Measurements from ENCODE around the gene LSM7.

LSM7 gene

GRCh38 chr19:2336528-2337328, 8.3 kb upstream of the LSM7 start:
- peaks cover 5% of the 10 kb centered on the region for H3K9me3 Mint-ChIP-seq
- H3K4me3 Mint-ChIP-seq = no peak overlapping the region
- H3K36me3 Mint-ChIP-seq (ENCODE audit: low read depth) = peaks cover 12% of the 10 kb centered on the region
- H3K4me1 Mint-ChIP-seq (ENCODE audit: low read depth) = peaks cover 9% of the 10 kb centered on the region
- H3K27ac Mint-ChIP-seq = no peak overlapping the region
- no peaks in the 10 kb centered on the region for H3K27me3 Mint-ChIP-seq (ENCODE audit: low read depth)

GRCh38 chr19:2335848-2336247, 7.5 kb upstream of the LSM7 start:
- Mint-ChIP-seq H3K27me3 (ENCODE audit: low read depth) (no peaks in the 10 kb centered on the region), H3K36me3 (ENCODE audit: low read depth) (peaks cover 12% of the 10 kb centered on the region), H3K27ac (peak overlapping the region; percentile 66), H3K4me3 (no peak overlapping the region), H3K4me1 (ENCODE audit: low read depth) (peaks cover 14% of the 10 kb centered on the region), H3K9me3 (peaks cover 5% of the 10 kb centered on the region)

- Mint-ChIP-seq H3K27ac (peak overlapping the region; percentile 66), H3K27me3 (ENCODE audit: low read depth) (no peaks in the 10 kb centered on the region), H3K36me3 (ENCODE audit: low read depth) (peaks cover 12% of the 10 kb centered on the region), H3K9me3 (peaks cover 5% of the 10 kb centered on the region), H3K4me3 (no peak overlapping the region), H3K4me1 (ENCODE audit: low read depth) (peaks cover 20% of the 10 kb centered on the region)
Observed at GRCh38 chr19:2334986-2335846, 6.8 kb upstream of the LSM7 start.

GRCh38 chr19:2334426-2334825, 6.0 kb upstream of the LSM7 start:
- H3K27me3 Mint-ChIP-seq (ENCODE audit: low read depth) = no peaks in the 10 kb centered on the region
- peaks cover 17% of the 10 kb centered on the region for H3K36me3 Mint-ChIP-seq (ENCODE audit: low read depth)
- H3K4me3 Mint-ChIP-seq = no peak overlapping the region
- H3K27ac Mint-ChIP-seq = no peak overlapping the region
- H3K4me1 Mint-ChIP-seq (ENCODE audit: low read depth) = peaks cover 26% of the 10 kb centered on the region
- H3K9me3 Mint-ChIP-seq = peaks cover 5% of the 10 kb centered on the region

GRCh38 chr19:2333807-2334211, 5.4 kb upstream of the LSM7 start:
- Mint-ChIP-seq H3K36me3 (ENCODE audit: low read depth) (peaks cover 17% of the 10 kb centered on the region), H3K4me1 (ENCODE audit: low read depth) (peaks cover 30% of the 10 kb centered on the region), H3K27me3 (ENCODE audit: low read depth) (no peaks in the 10 kb centered on the region), H3K9me3 (peaks cover 5% of the 10 kb centered on the region), H3K4me3 (no peak overlapping the region), H3K27ac (no peak overlapping the region)

GRCh38 chr19:2333027-2333806, 4.8 kb upstream of the LSM7 start:
- H3K4me3 Mint-ChIP-seq = no peak overlapping the region
- H3K4me1 Mint-ChIP-seq (ENCODE audit: low read depth) = peaks cover 30% of the 10 kb centered on the region
- peaks cover 19% of the 10 kb centered on the region for H3K36me3 Mint-ChIP-seq (ENCODE audit: low read depth)
- no peak overlapping the region for H3K27ac Mint-ChIP-seq
- H3K9me3 Mint-ChIP-seq = peaks cover 5% of the 10 kb centered on the region
- no peaks in the 10 kb centered on the region for H3K27me3 Mint-ChIP-seq (ENCODE audit: low read depth)

GRCh38 chr19:2332341-2333026, 4.1 kb upstream of the LSM7 start:
- H3K27me3 Mint-ChIP-seq (ENCODE audit: low read depth) = no peaks in the 10 kb centered on the region
- peaks cover 20% of the 10 kb centered on the region for H3K36me3 Mint-ChIP-seq (ENCODE audit: low read depth)
- H3K9me3 Mint-ChIP-seq = peaks cover 5% of the 10 kb centered on the region
- H3K4me3 Mint-ChIP-seq = peak overlapping the region; percentile 40
- peaks cover 34% of the 10 kb centered on the region for H3K4me1 Mint-ChIP-seq (ENCODE audit: low read depth)
- H3K27ac Mint-ChIP-seq = peak overlapping the region; percentile 88

- Mint-ChIP-seq H3K36me3 (ENCODE audit: low read depth) (peaks cover 21% of the 10 kb centered on the region), H3K9me3 (peaks cover 5% of the 10 kb centered on the region), H3K4me1 (ENCODE audit: low read depth) (peaks cover 40% of the 10 kb centered on the region), H3K27me3 (ENCODE audit: low read depth) (no peaks in the 10 kb centered on the region), H3K4me3 (no peak overlapping the region), H3K27ac (peak overlapping the region; percentile 88)
Observed at GRCh38 chr19:2331601-2332246, 3.3 kb upstream of the LSM7 start.

- Mint-ChIP-seq H3K27ac (peak overlapping the region; percentile 46), H3K27me3 (ENCODE audit: low read depth) (no peaks in the 10 kb centered on the region), H3K9me3 (peaks cover 2% of the 10 kb centered on the region), H3K36me3 (ENCODE audit: low read depth) (peaks cover 19% of the 10 kb centered on the region), H3K4me1 (ENCODE audit: low read depth) (peaks cover 49% of the 10 kb centered on the region), H3K4me3 (peak overlapping the region; percentile 40)
Observed at GRCh38 chr19:2330632-2331284, 2.4 kb upstream of the LSM7 start.

GRCh38 chr19:2330255-2330631, 1.9 kb upstream of the LSM7 start:
- peak overlapping the region; percentile 46 for H3K27ac Mint-ChIP-seq
- H3K4me1 Mint-ChIP-seq (ENCODE audit: low read depth) = peaks cover 51% of the 10 kb centered on the region
- H3K27me3 Mint-ChIP-seq (ENCODE audit: low read depth) = no peaks in the 10 kb centered on the region
- peaks cover 19% of the 10 kb centered on the region for H3K36me3 Mint-ChIP-seq (ENCODE audit: low read depth)
- no peaks in the 10 kb centered on the region for H3K9me3 Mint-ChIP-seq
- peak overlapping the region; percentile 88 for H3K4me3 Mint-ChIP-seq

- H3K9me3 Mint-ChIP-seq = no peaks in the 10 kb centered on the region
- peaks cover 22% of the 10 kb centered on the region for H3K36me3 Mint-ChIP-seq (ENCODE audit: low read depth)
- peaks cover 51% of the 10 kb centered on the region for H3K4me1 Mint-ChIP-seq (ENCODE audit: low read depth)
- H3K27ac Mint-ChIP-seq = peak overlapping the region; percentile 92
- no peaks in the 10 kb centered on the region for H3K27me3 Mint-ChIP-seq (ENCODE audit: low read depth)
- H3K4me3 Mint-ChIP-seq = peak overlapping the region; percentile 88
Observed at GRCh38 chr19:2329501-2329916, 1.1 kb upstream of the LSM7 start.

GRCh38 chr19:2329149-2329478, 728 bp upstream of the LSM7 start:
- H3K9me3 Mint-ChIP-seq = no peaks in the 10 kb centered on the region
- no peaks in the 10 kb centered on the region for H3K27me3 Mint-ChIP-seq (ENCODE audit: low read depth)
- peaks cover 51% of the 10 kb centered on the region for H3K4me1 Mint-ChIP-seq (ENCODE audit: low read depth)
- peaks cover 23% of the 10 kb centered on the region for H3K36me3 Mint-ChIP-seq (ENCODE audit: low read depth)
- H3K4me3 Mint-ChIP-seq = peak overlapping the region; percentile 88
- peak overlapping the region; percentile 92 for H3K27ac Mint-ChIP-seq

GRCh38 chr19:2327773-2328400, 499 bp downstream of the LSM7 start:
- H3K9me3 Mint-ChIP-seq = no peaks in the 10 kb centered on the region
- peaks cover 51% of the 10 kb centered on the region for H3K4me1 Mint-ChIP-seq (ENCODE audit: low read depth)
- no peaks in the 10 kb centered on the region for H3K27me3 Mint-ChIP-seq (ENCODE audit: low read depth)
- H3K27ac Mint-ChIP-seq = peak overlapping the region; percentile 96
- peaks cover 23% of the 10 kb centered on the region for H3K36me3 Mint-ChIP-seq (ENCODE audit: low read depth)
- H3K4me3 Mint-ChIP-seq = peak overlapping the region; percentile 96

Data from T-helper 1 cell treated with Interleukin-12 subunit alpha and Interleukin-12 subunit beta and Interleukin-4 antibody, amounts not matched to agents 30 μg/mL and 1 μg/mL, for 36 hours (primary cell).